Ishikawa (cell line): Measurements from ENCODE around the gene APOBEC3C.

Experiments
- CEBPB ChIP-seq: IDR thresholded peaks from 2 replicates; pipeline ENCODE4 v1.6.1; 2012
- EGR1 ChIP-seq: IDR thresholded peaks from 2 replicates; pipeline ENCODE4 v1.6.1; 2012
- EP300 ChIP-seq: IDR thresholded peaks from 2 replicates; pipeline ENCODE4 v1.6.1; 2012; ENCODE audit warnings: borderline replicate concordance
- FOXM1 ChIP-seq: IDR thresholded peaks from 2 replicates; pipeline ENCODE4 v1.6.1; 2012; ENCODE audit warnings: low read depth, borderline replicate concordance
- RAD21 ChIP-seq: IDR thresholded peaks from 2 replicates; pipeline ENCODE4 v1.6.1; 2012; ENCODE audit warnings: low read depth
- TAF1 ChIP-seq: IDR thresholded peaks from 2 replicates; pipeline ENCODE4 v1.6.1; 2012; ENCODE audit warnings: low read depth, mild to moderate bottlenecking
- YY1 ChIP-seq: IDR thresholded peaks from 2 replicates; pipeline ENCODE4 v1.6.1; 2012; ENCODE audit warnings: low read depth
- TF ChIP-seq, protein P1 (sequence below): IDR thresholded peaks from 2 replicates; pipeline ENCODE4 v1.6.1; 2012
- TF ChIP-seq, protein P2 (sequence below): IDR thresholded peaks from 2 replicates; pipeline ENCODE4 v1.6.1; 2012
- TF ChIP-seq, protein P3 (sequence below): IDR thresholded peaks from 2 replicates; pipeline ENCODE4 v1.6.1; 2012; ENCODE audit warnings: low read depth, mild to moderate bottlenecking

DNA sequence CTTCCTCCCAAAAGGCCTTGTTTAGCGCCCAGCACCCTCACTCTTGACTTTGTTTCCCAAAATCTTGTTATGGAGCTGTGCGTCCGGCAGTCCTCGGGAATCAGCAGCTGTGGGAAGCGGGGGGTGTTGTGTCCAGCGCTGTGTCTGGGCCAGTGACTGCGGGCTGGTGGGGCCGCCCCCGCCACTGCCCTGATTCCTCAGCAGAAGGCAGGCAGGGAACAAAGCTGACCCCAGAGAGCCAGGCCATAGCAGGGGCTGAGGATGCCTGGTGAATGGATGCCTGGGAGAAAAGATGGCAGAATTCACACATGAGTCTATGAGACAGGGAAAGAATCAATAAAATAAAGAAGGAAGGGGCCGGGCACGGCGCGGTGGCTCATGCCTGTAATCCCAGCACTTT, 2.5 kb downstream of the APOBEC3C start:
- TF ChIP-seq, protein P1, sequence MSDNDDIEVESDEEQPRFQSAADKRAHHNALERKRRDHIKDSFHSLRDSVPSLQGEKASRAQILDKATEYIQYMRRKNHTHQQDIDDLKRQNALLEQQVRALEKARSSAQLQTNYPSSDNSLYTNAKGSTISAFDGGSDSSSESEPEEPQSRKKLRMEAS: no peak
- TF ChIP-seq EGR1 (no peak), RAD21 (no peak), CEBPB (no peak), YY1 (no peak), FOXM1 (no peak), EP300 (no peak), TAF1 (no peak)
- TF ChIP-seq, protein P2, sequence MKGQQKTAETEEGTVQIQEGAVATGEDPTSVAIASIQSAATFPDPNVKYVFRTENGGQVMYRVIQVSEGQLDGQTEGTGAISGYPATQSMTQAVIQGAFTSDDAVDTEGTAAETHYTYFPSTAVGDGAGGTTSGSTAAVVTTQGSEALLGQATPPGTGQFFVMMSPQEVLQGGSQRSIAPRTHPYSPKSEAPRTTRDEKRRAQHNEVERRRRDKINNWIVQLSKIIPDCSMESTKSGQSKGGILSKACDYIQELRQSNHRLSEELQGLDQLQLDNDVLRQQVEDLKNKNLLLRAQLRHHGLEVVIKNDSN: no peak
- TF ChIP-seq, protein P3, sequence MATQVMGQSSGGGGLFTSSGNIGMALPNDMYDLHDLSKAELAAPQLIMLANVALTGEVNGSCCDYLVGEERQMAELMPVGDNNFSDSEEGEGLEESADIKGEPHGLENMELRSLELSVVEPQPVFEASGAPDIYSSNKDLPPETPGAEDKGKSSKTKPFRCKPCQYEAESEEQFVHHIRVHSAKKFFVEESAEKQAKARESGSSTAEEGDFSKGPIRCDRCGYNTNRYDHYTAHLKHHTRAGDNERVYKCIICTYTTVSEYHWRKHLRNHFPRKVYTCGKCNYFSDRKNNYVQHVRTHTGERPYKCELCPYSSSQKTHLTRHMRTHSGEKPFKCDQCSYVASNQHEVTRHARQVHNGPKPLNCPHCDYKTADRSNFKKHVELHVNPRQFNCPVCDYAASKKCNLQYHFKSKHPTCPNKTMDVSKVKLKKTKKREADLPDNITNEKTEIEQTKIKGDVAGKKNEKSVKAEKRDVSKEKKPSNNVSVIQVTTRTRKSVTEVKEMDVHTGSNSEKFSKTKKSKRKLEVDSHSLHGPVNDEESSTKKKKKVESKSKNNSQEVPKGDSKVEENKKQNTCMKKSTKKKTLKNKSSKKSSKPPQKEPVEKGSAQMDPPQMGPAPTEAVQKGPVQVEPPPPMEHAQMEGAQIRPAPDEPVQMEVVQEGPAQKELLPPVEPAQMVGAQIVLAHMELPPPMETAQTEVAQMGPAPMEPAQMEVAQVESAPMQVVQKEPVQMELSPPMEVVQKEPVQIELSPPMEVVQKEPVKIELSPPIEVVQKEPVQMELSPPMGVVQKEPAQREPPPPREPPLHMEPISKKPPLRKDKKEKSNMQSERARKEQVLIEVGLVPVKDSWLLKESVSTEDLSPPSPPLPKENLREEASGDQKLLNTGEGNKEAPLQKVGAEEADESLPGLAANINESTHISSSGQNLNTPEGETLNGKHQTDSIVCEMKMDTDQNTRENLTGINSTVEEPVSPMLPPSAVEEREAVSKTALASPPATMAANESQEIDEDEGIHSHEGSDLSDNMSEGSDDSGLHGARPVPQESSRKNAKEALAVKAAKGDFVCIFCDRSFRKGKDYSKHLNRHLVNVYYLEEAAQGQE: no peak
